Activated CD4-positive, alpha-beta T cell treated with anti-CD3 and anti-CD28 coated beads, Interleukin-2, amount 10 ng/mL, durations not matched to agents 7 days and 5 days (primary cell): Measurements from ENCODE around the gene SLC17A8. TPM values are rescaled to one million over a fixed set of nuclear protein-coding genes. Genes with fewer than 3 reads are reported as not detected.

Experiments used
- total RNA-seq, 2 experiments: library from RNA; stranded (reverse); gene quantifications; one replicate each; pipeline ENCODE4 v1.2.3, GENCODE V29; 2021

Gene SLC17A8
- total RNA-seq, 2 experiments from 2014 or later, result not detected

Other genes starting within 250 kb of the SLC17A8 start
- 10 to 100 TPM; 18.0 to 19.8 TPM for gene BLTP3B, start 214.2 kb upstream of the SLC17A8 start, total RNA-seq
- gene ACTR6, start 156.3 kb upstream of the SLC17A8 start, total RNA-seq, result 10 to 100 TPM; 27.6 to 33.8 TPM
- 1 to 10 TPM; 1.4 to 2.1 TPM for gene DEPDC4, start 90.0 kb upstream of the SLC17A8 start, total RNA-seq
- 10 to 100 TPM; 32.1 to 33.3 TPM for gene SCYL2, start 89.9 kb upstream of the SLC17A8 start, total RNA-seq
- gene NR1H4, start 116.8 kb downstream of the SLC17A8 start, total RNA-seq, result not detected
- 1 to 10 TPM; 4.4 to 6.5 TPM for gene GAS2L3, start 216.6 kb downstream of the SLC17A8 start, total RNA-seq